ENCODE measurements around the gene STRADA.
"Not testable (repeated sequence)": the region's sequence is repeated elsewhere in the genome, so short reads cannot be mapped to it uniquely, and the experiment has no call there.

STRADA gene

GRCh38 chr17:63754046-63754445, 12.4 kb upstream of the STRADA start:
- no peak for DNase-seq (ENCODE audit: low read depth in 2 of 2)

DNA sequence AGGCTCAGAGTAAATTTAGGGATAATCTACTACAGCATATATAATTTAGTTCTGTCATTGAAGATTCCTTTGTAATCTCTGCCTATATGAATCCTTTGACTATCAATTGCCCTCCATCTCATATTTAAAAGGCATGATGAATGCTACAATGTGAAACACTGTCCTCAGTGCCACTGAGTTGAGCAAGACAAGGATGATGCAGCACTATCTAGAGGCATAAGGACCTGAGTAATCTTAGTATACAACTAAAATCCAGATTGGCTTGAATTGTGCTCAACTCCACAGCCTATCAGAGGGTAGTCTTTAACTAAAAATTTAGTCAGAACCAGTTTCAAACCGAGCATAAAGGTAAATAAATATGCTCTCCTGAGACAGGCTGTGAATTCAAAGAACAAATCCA, 11.6 kb upstream of the STRADA start:
- no peak for DNase-seq (ENCODE audit: low read depth in 2 of 2)

GRCh38 chr17:63752707-63753106, 11.1 kb upstream of the STRADA start:
- no peak for DNase-seq (ENCODE audit: low read depth in 2 of 2)

DNA sequence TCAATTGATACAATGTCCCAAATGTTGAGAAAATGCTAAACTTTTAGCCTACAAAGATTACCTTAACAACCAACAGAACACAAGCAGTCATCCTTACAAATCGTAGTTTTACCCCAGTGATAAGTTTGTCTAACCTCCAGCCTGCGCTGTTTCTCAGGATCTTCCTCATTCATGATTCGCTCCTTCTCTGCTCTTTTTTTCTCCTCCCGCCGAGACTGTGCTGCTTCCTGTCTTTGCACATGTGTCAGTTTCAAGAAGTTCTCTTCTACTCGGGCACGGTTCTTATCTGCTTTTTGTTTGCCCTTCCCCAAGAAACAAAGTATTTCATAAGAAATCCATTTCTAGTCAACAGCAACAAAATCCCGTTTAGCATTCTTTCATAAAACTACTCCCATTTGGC, 10.2 kb upstream of the STRADA start:
- DNase-seq (ENCODE audit: low read depth in 2 of 2): no peak

- DNase-seq (ENCODE audit: low read depth in 2 of 2): no peak
Measured at GRCh38 chr17:63741143-63741407, 524 bp downstream of the STRADA start.

- no peak for DNase-seq (ENCODE audit: low read depth in 2 of 2)
Measured at GRCh38 chr17:63740464-63741142, 996 bp downstream of the STRADA start.

- no peak for DNase-seq (ENCODE audit: low read depth in 2 of 2)
Measured at GRCh38 chr17:63735691-63736090, 5.9 kb downstream of the STRADA start.

GRCh38 chr17:63722403-63722802, 19.2 kb downstream of the STRADA start:
- DNase-seq (ENCODE audit: low read depth in 2 of 2): no peak

GRCh38 chr17:63720194-63720593, 21.4 kb downstream of the STRADA start:
- not testable (repeated sequence) for DNase-seq (ENCODE audit: low read depth in 2 of 2)

DNA sequence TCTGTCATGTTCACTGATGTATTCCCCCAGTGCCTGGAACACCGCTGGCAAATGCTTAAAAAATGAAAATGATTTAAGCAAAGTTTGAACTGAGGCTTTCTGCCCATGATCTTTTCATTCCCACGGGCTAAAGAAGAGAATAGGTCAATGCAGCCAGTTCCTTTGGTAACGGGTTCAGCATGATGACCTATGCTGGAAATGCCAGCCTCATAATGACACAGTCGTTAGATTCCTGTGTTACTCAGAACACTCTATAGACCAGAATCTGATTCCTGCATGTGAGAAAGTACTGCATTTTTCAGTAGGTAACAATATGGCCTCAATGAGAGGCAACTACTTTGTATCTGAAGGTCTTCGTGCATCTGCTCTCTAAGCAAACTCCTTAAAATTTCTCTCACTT, 22.6 kb downstream of the STRADA start:
- no peak for DNase-seq (ENCODE audit: low read depth in 2 of 2)

GRCh38 chr17:63716426-63716825, 25.2 kb downstream of the STRADA start:
- DNase-seq (ENCODE audit: low read depth in 2 of 2): no peak

DNA sequence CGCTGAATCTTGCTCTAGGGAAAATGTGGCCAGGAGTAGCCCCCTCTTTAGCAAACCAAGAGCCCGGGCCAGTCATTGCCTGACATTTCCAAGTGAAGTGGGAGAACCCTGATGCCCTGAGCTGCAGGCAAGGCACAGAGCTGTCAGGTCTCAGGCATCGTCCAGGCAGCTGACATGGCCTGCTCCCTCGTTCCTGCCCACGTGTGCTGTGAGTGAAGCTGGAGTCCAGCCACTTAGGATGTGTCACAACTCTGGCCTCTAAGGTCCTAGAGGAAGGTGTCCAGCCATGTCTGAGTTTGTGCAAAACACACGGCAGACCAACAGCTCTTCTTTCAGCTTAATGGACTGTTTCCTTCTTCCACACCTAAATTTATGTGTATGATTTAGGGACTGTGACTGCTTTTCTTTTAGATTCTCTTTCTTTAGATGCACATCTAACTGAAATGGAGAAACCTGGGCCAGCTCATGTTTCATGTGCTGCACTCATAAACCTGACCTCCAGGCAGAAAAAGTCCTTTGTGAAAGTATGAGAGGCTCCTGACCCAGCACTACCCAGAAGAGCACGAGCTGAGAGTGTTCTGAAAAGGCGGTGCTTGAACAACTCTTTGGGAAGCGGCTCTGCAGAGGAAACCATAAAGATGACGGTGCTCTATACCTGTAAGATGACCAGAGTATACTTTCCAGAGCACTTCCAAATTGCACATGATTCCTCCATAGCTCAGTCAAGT, 26.9 kb downstream of the STRADA start:
- no peak for DNase-seq (ENCODE audit: low read depth in 2 of 2)

DNA sequence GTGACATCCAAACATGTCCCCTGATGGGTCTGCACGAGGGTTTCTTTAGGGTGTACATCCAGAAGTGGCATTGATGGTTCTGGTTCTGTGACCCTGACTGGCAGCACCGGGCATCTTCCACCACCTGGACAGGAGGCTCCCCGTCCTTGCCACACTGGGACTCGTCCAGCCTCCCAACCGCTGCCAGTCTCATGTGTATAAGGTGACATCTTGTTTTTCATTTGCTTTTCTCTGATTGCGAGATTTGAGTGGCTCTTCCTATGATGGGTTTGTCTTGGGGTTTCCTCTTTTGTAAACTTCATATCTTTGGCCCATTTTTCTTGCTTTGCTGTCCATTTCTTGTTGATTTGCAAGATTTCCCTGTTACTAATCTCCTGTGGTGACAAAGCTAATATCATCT, 32.5 kb downstream of the STRADA start:
- no peak for DNase-seq (ENCODE audit: low read depth in 2 of 2)

GRCh38 chr17:63707151-63707550, 34.4 kb downstream of the STRADA start:
- DNase-seq (ENCODE audit: low read depth in 2 of 2): no peak

- no peak for DNase-seq (ENCODE audit: low read depth in 2 of 2)
Measured at GRCh38 chr17:63706336-63707082, 35.1 kb downstream of the STRADA start.

GRCh38 chr17:63705657-63706056, 35.9 kb downstream of the STRADA start:
- DNase-seq (ENCODE audit: low read depth in 2 of 2): no peak

GRCh38 chr17:63704836-63705235, 36.8 kb downstream of the STRADA start:
- no peak for DNase-seq (ENCODE audit: low read depth in 2 of 2)

DNA sequence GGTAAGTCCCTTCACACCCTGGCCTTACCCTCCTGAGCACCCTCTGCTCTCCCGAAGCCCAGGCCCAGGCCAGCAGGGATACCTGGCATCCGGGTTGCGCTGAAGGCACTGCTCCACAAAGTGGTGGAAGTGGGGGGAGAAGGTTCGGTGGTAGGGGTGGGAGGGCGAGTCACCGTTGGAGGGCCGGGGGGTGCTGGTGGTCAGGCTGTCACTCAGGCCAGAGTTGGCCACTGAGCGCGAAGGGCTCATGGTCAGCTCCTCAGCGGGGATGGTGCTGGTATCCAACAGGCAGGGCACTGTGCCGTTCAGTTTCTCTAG, 37.4 kb downstream of the STRADA start:
- DNase-seq (ENCODE audit: low read depth in 2 of 2): no peak

DNA sequence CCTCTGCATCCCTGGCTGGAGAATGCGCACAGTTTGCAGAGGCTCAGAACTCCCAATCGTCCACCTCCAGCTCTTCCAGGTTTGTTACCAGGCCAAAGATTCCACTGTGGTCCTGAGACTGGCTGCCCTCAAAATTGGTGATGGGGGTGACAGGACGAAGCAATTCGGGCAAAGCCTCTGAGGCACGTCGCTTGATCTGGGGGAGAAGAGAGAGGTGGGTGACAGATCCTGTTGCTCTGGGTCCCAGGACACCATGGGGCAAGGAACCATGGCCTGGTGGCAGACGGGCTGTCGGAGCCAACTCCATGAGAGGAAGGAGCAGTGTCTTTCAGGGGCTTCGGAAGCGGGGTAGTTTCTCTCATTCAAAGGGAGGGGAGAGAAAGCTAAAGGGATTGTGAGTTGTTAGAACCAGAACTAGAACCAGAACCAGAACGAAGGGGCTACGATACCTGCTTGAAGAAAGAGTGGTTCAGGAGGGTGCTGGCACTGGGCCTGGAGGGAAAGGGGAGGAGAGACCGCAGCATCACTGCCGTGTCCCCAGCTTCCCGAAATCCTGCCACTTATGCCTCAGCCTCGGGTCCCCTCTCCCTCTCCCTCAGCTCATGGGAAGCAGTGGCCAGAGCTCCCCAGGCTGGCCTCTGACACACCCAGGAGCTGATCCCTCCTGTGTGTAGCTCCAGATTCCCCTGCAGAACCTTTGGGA, 37.9 kb downstream of the STRADA start:
- DNase-seq (ENCODE audit: low read depth in 2 of 2): no peak

DNA sequence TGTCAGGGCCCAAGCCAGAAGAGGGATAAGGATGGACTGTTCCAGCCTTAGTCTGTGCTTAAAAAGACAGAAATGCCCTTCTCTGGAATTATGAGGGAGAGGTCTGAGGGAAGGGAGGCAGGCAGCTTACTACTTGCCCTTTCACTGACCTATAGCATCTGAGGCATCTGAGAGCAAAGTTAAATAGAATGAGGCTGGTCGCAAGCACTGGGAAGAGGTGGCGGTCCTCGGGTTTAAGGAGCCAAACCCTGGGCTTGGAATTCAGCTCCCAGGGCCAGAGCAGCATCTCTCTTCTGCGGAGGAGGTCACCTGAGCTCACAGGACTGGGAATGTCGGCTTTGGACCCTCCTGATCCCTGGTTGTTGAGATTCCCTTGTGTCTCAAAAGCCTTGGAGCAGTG, 38.6 kb downstream of the STRADA start:
- DNase-seq (ENCODE audit: low read depth in 2 of 2): no peak

DNA sequence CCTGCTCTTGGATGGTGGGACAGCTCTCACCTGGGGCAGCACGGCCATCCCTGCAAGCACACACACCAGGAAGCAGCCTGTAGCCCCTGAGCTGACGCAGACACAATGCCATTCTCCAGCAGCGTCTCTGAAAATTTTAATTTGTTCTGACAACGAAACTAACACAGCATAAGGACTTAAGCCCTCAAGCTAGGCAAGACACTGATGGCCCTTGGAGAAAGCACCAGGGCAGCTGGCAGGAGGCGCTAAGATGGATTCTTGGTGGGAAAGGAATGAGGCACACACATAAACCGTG, 38.9 kb downstream of the STRADA start:
- no peak for DNase-seq (ENCODE audit: low read depth in 2 of 2)

GRCh38 chr17:63701868-63702720, 39.5 kb downstream of the STRADA start:
- peak; percentile 62 to 72 for DNase-seq (ENCODE audit: low read depth in 2 of 2)

Data from stimulated activated CD8-positive, alpha-beta memory T cell treated with anti-CD3 and anti-CD28 coated beads, Interleukin-15, amount 100 ng/mL, for 48 hours (primary cell).